ENCODE measurements around the gene WNT1. TPM values are rescaled to one million over a fixed set of nuclear protein-coding genes. Genes with fewer than 3 reads are reported as not detected.

The WNT1 gene
- total RNA-seq, 1 donor from 2014 or later, result not detected

- Histone ChIP-seq H3K4me3 (no peak overlapping the region), H3K27me3 (ENCODE audit: low read depth) (peaks cover 96% of the 10 kb centered on the region), H3K9me3 (no peaks in the 10 kb centered on the region), H3K27ac (no peak overlapping the region), H3K4me1 (peaks cover 44% of the 10 kb centered on the region), H3K36me3 (no peaks in the 10 kb centered on the region)
- TF ChIP-seq CTCF (IDR thresholded peaks at IDR 0.05), result no peak
- ATAC-seq, result no peak
- DNase-seq, result no peak
- intact Hi-C loops (cut with DNase I), result no loop called here
Observed at GRCh38 chr12:48982397-48983080, 4.4 kb downstream of the WNT1 start.

- no peaks in the 10 kb centered on the region for H3K9me3 ChIP-seq
- peaks cover 19% of the 10 kb centered on the region for H3K4me1 ChIP-seq
- H3K27me3 ChIP-seq (ENCODE audit: low read depth), result peaks cover 95% of the 10 kb centered on the region
- DNase-seq (no peak), ATAC-seq (no peak)
- no peak overlapping the region for H3K4me3 ChIP-seq
- no peaks in the 10 kb centered on the region for H3K36me3 ChIP-seq
- intact Hi-C loops (cut with DNase I), result no loop called here
- no peak overlapping the region for H3K27ac ChIP-seq
- no peak for TF ChIP-seq CTCF (IDR thresholded peaks at IDR 0.05)
Observed at GRCh38 chr12:48985475-48985897, 7.4 kb downstream of the WNT1 start.

GRCh38 chr12:48985901-48986300 lies 7.8 kb downstream of the WNT1 start:
- DNase-seq, result no peak
- H3K9me3 ChIP-seq, result no peaks in the 10 kb centered on the region
- H3K27ac ChIP-seq, result no peak overlapping the region
- TF ChIP-seq CTCF (IDR thresholded peaks at IDR 0.05), result no peak
- peaks cover 95% of the 10 kb centered on the region for H3K27me3 ChIP-seq (ENCODE audit: low read depth)
- H3K4me1 ChIP-seq, result peaks cover 15% of the 10 kb centered on the region
- no peak overlapping the region for H3K4me3 ChIP-seq
- no peaks in the 10 kb centered on the region for H3K36me3 ChIP-seq
- no peak for ATAC-seq
- intact Hi-C loops (cut with DNase I), result no loop called here

GRCh38 chr12:48986720-48987291 lies 8.7 kb downstream of the WNT1 start:
- Histone ChIP-seq H3K27me3 (ENCODE audit: low read depth) (peaks cover 89% of the 10 kb centered on the region), H3K4me3 (no peak overlapping the region), H3K36me3 (no peaks in the 10 kb centered on the region), H3K9me3 (no peaks in the 10 kb centered on the region), H3K27ac (no peak overlapping the region), H3K4me1 (peaks cover 6% of the 10 kb centered on the region)
- intact Hi-C loops (cut with DNase I), result no loop called here
- ATAC-seq (no peak), DNase-seq (no peak)
- TF ChIP-seq CTCF (IDR thresholded peaks at IDR 0.05), result no peak

- DNase-seq, result peak; percentile 78
- intact Hi-C loops (cut with DNase I), result no loop called here
- ATAC-seq, result peak; percentile 84 to 85
Observed at GRCh38 chr12:48988030-48988649, 10.0 kb downstream of the WNT1 start.

More at GRCh38 chr12:48988030-48988649, 10.0 kb downstream of the WNT1 start:
- Histone ChIP-seq H3K4me1 (peaks cover 5% of the 10 kb centered on the region), H3K4me3 (no peak overlapping the region), H3K27me3 (ENCODE audit: low read depth) (peaks cover 81% of the 10 kb centered on the region), H3K36me3 (no peaks in the 10 kb centered on the region), H3K9me3 (no peaks in the 10 kb centered on the region), H3K27ac (no peak overlapping the region)
- peak; percentile 92 for TF ChIP-seq CTCF (IDR thresholded peaks at IDR 0.05)
